ENCODE data around the gene PLXNA2. TPM values are rescaled to one million over a fixed set of nuclear protein-coding genes. Genes with fewer than 3 reads are reported as not detected.

Gene PLXNA2
- total RNA-seq, 4 donors from 2014 or later = 26.9 to 54.0 (median 46.1) TPM

DNA sequence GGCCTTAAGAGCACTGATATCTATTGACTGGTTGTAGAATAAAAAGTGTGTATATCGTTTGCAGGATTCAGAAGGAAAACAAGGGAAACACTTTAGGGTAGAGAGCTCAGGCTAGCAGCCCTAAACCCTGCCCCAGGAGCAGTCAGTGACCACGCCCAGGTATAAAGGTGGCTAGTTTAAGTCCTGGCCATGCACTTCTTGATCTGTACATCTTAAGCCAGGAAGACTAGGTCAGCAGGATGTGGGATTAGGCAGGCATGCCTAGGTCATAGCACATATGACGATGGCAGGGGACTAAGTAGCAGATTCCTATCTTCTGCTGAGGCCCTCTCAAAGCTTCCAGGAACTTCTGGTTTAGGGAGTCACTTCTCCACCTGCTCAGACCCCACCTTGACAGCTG lies 175.3 kb downstream of the PLXNA2 start:
- H3K27ac ChIP-seq = no peak overlapping the region
- WGBS, 2 donors = 61 to 83% methylated on average over 3 of the region's 3 CpGs
- peaks cover 0 to 97% (median 0%) of the 10 kb centered on the region in 3 donors for H3K36me3 ChIP-seq
- peaks cover 0 to 9% (median 0%) of the 10 kb centered on the region in 3 donors for H3K4me1 ChIP-seq
- no peak for TF ChIP-seq POLR2A (IDR thresholded peaks at IDR 0.05)
- TF ChIP-seq, protein P1, sequence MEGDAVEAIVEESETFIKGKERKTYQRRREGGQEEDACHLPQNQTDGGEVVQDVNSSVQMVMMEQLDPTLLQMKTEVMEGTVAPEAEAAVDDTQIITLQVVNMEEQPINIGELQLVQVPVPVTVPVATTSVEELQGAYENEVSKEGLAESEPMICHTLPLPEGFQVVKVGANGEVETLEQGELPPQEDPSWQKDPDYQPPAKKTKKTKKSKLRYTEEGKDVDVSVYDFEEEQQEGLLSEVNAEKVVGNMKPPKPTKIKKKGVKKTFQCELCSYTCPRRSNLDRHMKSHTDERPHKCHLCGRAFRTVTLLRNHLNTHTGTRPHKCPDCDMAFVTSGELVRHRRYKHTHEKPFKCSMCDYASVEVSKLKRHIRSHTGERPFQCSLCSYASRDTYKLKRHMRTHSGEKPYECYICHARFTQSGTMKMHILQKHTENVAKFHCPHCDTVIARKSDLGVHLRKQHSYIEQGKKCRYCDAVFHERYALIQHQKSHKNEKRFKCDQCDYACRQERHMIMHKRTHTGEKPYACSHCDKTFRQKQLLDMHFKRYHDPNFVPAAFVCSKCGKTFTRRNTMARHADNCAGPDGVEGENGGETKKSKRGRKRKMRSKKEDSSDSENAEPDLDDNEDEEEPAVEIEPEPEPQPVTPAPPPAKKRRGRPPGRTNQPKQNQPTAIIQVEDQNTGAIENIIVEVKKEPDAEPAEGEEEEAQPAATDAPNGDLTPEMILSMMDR (IDR thresholded peaks at IDR 0.05) = no peak
- H3K4me3 ChIP-seq = no peak overlapping the region
- DNase-seq = no peak
- no peaks in the 10 kb centered on the region for H3K9me3 ChIP-seq
- intact Hi-C loops (cut with DNase I) = no loop called here
- H3K27me3 ChIP-seq = no peaks in the 10 kb centered on the region

GRCh38 chr1:208068407-208068806 lies 175.8 kb downstream of the PLXNA2 start:
- Histone ChIP-seq H3K9me3 (no peaks in the 10 kb centered on the region), H3K27ac (no peak overlapping the region), H3K4me3 (no peak overlapping the region), H3K27me3 (no peaks in the 10 kb centered on the region), H3K4me1 (peaks cover 0 to 9% (median 0%) of the 10 kb centered on the region in 3 donors), H3K36me3 (peaks cover 0 to 97% (median 0%) of the 10 kb centered on the region in 3 donors)
- DNase-seq = no peak
- 87 to 91% methylated on average over 7 of the region's 7 CpGs for WGBS, 2 donors
- intact Hi-C loops (cut with DNase I) = no loop called here
- TF ChIP-seq POLR2A (IDR thresholded peaks at IDR 0.05) = no peak
- TF ChIP-seq, protein P1 (IDR thresholded peaks at IDR 0.05) = no peak

DNA sequence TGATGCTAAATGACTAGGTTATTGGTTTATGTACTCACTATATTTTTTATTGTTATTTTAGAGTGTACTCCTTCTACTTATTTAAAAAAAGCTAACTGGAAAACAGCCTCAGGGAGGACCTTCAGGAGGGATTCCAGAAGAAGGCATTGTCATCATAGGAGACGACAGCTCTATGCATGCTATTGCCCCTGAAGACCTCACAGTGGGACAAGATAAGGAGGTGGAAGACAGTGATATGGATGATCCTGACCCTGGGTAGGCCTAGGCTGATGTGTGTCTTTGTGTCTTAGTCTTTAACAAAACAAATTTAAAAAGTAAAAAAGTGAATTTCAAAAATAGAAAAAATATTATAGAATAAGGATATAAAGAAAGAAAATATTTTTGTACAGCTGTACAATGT lies 177.6 kb downstream of the PLXNA2 start:
- intact Hi-C loops (cut with DNase I) = no loop called here
- no peaks in the 10 kb centered on the region for H3K9me3 ChIP-seq
- no peak for DNase-seq
- no peak overlapping the region for H3K4me3 ChIP-seq
- WGBS, 2 donors = 81 to 91% methylated on average over 1 of the region's 1 CpG
- peaks cover 0 to 9% (median 0%) of the 10 kb centered on the region in 3 donors for H3K4me1 ChIP-seq
- H3K27me3 ChIP-seq = no peaks in the 10 kb centered on the region
- no peak overlapping the region for H3K27ac ChIP-seq
- peaks cover 0 to 97% (median 0%) of the 10 kb centered on the region in 3 donors for H3K36me3 ChIP-seq
- TF ChIP-seq, protein P1 (IDR thresholded peaks at IDR 0.05) = no peak
- TF ChIP-seq POLR2A (IDR thresholded peaks at IDR 0.05) = no peak

GRCh38 chr1:208065862-208066261 lies 178.3 kb downstream of the PLXNA2 start:
- H3K9me3 ChIP-seq = no peaks in the 10 kb centered on the region
- H3K27ac ChIP-seq = no peak overlapping the region
- no peak for DNase-seq
- peaks cover 0 to 9% (median 0%) of the 10 kb centered on the region in 3 donors for H3K4me1 ChIP-seq
- H3K36me3 ChIP-seq = peaks cover 0 to 97% (median 0%) of the 10 kb centered on the region in 3 donors
- H3K4me3 ChIP-seq = no peak overlapping the region
- TF ChIP-seq, protein P1 (IDR thresholded peaks at IDR 0.05) = no peak
- TF ChIP-seq POLR2A (IDR thresholded peaks at IDR 0.05) = no peak
- intact Hi-C loops (cut with DNase I) = no loop called here
- H3K27me3 ChIP-seq = no peaks in the 10 kb centered on the region

GRCh38 chr1:208061632-208062031 lies 182.6 kb downstream of the PLXNA2 start:
- H3K36me3 ChIP-seq = peaks cover 4 to 100% (median 10%) of the 10 kb centered on the region in 3 donors
- H3K27ac ChIP-seq = no peak overlapping the region
- no peaks in the 10 kb centered on the region for H3K9me3 ChIP-seq
- TF ChIP-seq, protein P1 (IDR thresholded peaks at IDR 0.05) = no peak
- TF ChIP-seq POLR2A (IDR thresholded peaks at IDR 0.05) = no peak
- DNase-seq = no peak
- intact Hi-C loops (cut with DNase I) = no loop called here
- H3K27me3 ChIP-seq = no peaks in the 10 kb centered on the region
- WGBS, 2 donors = 57 to 73% methylated on average over 3 of the region's 3 CpGs
- H3K4me3 ChIP-seq = no peak overlapping the region
- H3K4me1 ChIP-seq = no peaks in the 10 kb centered on the region

All from esophagus squamous epithelium (tissue), 5 donors.